GM12801 (cell line): ENCODE results near the gene TEX48.

ENCODE experiments used
- CTCF ChIP-seq: IDR thresholded peaks from one replicate; pipeline ENCODE4 v1.5.1; 2011; ENCODE audit warnings: control low read depth; ENCODE audit not compliant: insufficient read length; ENCODE audit errors: extremely low read depth

The TEX48 gene

GRCh38 chr9:114706711-114707110 lies 24.7 kb upstream of the TEX48 start:
- no peak for TF ChIP-seq CTCF

- no peak for TF ChIP-seq CTCF
Measured at GRCh38 chr9:114701988-114702387, 20.0 kb upstream of the TEX48 start.

- no peak for TF ChIP-seq CTCF
Measured at GRCh38 chr9:114697951-114698351, 16.0 kb upstream of the TEX48 start.

GRCh38 chr9:114696814-114697544 lies 15.0 kb upstream of the TEX48 start:
- no peak for TF ChIP-seq CTCF

GRCh38 chr9:114695948-114696347 lies 14.0 kb upstream of the TEX48 start:
- no peak for TF ChIP-seq CTCF

GRCh38 chr9:114694719-114695269 lies 12.8 kb upstream of the TEX48 start:
- TF ChIP-seq CTCF = no peak

- no peak for TF ChIP-seq CTCF
Measured at GRCh38 chr9:114694146-114694545, 12.2 kb upstream of the TEX48 start.
